ENCODE measurements around the gene COX8A.

COX8A gene

GRCh38 chr11:64004590-64004984 is 30.2 kb downstream of the COX8A start:
- no peak for DNase-seq

- no peak for DNase-seq
Measured at GRCh38 chr11:64005691-64006090, 31.3 kb downstream of the COX8A start.

GRCh38 chr11:64006398-64006797 is 32.0 kb downstream of the COX8A start:
- no peak for DNase-seq

- DNase-seq = no peak
Measured at GRCh38 chr11:64007160-64007628, 32.8 kb downstream of the COX8A start.

GRCh38 chr11:64007629-64008282 is 33.3 kb downstream of the COX8A start:
- no peak for DNase-seq

GRCh38 chr11:64008283-64008913 is 34.0 kb downstream of the COX8A start:
- DNase-seq = no peak

GRCh38 chr11:64008914-64009633 is 34.7 kb downstream of the COX8A start:
- no peak for DNase-seq

- DNase-seq = no peak
Measured at GRCh38 chr11:64009710-64010109, 35.3 kb downstream of the COX8A start.

GRCh38 chr11:64010783-64011182 is 36.4 kb downstream of the COX8A start:
- no peak for DNase-seq

GRCh38 chr11:64011371-64011770 is 37.0 kb downstream of the COX8A start:
- no peak for DNase-seq

- DNase-seq = no peak
Measured at GRCh38 chr11:64013141-64013896, 38.9 kb downstream of the COX8A start.

GRCh38 chr11:64014356-64014755 is 39.9 kb downstream of the COX8A start:
- DNase-seq = no peak

- DNase-seq = no peak
Measured at GRCh38 chr11:64015510-64015909, 41.1 kb downstream of the COX8A start.

GRCh38 chr11:64015935-64016845 is 41.8 kb downstream of the COX8A start:
- DNase-seq = no peak

- DNase-seq = no peak
Measured at GRCh38 chr11:64017945-64018224, 43.5 kb downstream of the COX8A start.

- no peak for DNase-seq
Measured at GRCh38 chr11:64018310-64018709, 43.9 kb downstream of the COX8A start.

- DNase-seq = no peak
Measured at GRCh38 chr11:64019106-64020037, 45.0 kb downstream of the COX8A start.

- DNase-seq = no peak
Measured at GRCh38 chr11:64020976-64021756, 46.7 kb downstream of the COX8A start.

GRCh38 chr11:64021757-64022093 is 47.3 kb downstream of the COX8A start:
- no peak for DNase-seq

GRCh38 chr11:64022125-64022784 is 47.8 kb downstream of the COX8A start:
- DNase-seq = no peak

Data from GDM1 (cell line).